ENCODE results near the gene CLCF1. TPM values are rescaled to one million over a fixed set of nuclear protein-coding genes. Genes with fewer than 3 reads are reported as not detected.
A peak's percentile ranks its signal among the peaks of the same experiment; 100 is the strongest.
"Not testable (repeated sequence)": the region's sequence is repeated elsewhere in the genome, so short reads cannot be mapped to it uniquely, and the experiment has no call there.

Gene CLCF1

DNA sequence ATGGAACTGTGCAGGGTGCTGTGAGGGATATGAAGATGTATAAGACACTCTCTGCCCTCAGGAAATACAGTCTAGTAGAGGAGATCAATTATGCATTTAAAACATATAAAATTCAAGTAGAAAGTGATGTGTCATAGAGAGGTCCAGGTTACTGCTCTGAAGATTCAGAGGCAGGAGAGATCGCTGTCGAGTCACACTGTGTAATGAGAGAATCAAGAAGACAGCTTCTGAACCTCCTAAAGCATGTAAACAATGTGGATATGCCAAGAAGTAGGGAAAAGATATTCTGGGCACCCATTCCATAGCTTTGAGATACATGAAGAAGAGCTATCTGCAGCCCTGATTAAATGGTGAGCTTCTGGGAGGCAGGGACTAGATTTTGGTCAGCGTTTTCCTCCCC is 53.4 kb downstream of the CLCF1 start:
- no peak overlapping the region for H3K4me2 ChIP-seq (ENCODE audit: low read length)

DNA sequence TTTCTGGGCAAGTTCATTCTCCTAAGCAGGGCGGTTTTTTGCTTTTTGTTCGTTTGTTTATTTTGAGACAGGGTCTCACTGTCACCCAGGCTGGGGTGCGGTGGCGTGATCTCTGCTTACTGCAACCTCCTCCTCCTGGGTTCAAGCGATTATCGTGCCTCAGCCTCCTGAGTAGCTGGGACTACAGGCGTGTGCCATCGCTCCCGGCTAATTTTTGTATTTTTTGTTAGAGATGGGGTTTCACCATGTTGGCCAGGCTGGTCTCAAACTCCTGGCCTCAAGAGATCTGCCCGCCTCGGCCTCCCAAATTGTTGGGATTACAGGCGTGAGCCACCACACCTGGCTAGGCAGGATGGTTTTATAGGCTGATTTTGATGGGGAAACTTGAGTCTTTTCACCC is 54.5 kb downstream of the CLCF1 start:
- H3K27me3 ChIP-seq (ENCODE audit: control insufficient read depth, insufficient read depth, low read length); H3K9ac ChIP-seq (ENCODE audit: low read depth, low read length); H3K4me3 ChIP-seq (ENCODE audit: low read length); H3K4me1 ChIP-seq (ENCODE audit: control insufficient read depth, insufficient read depth, low read length); H3K4me2 ChIP-seq (ENCODE audit: low read length); H3K36me3 ChIP-seq (ENCODE audit: insufficient read depth, low read length); H3K9me3 ChIP-seq (replicated peaks; ENCODE audit: low read length): not testable (repeated sequence)

More for the DNA sequence above, 53.4 kb downstream of the CLCF1 start:
- H3K36me3 ChIP-seq (ENCODE audit: insufficient read depth, low read length) = no peaks in the 10 kb centered on the region
- no peak overlapping the region for H3K4me3 ChIP-seq (ENCODE audit: low read length)
- H3K9me3 ChIP-seq (replicated peaks; ENCODE audit: low read length) = no peaks in the 10 kb centered on the region
- H3K4me1 ChIP-seq (ENCODE audit: control insufficient read depth, insufficient read depth, low read length) = peaks cover 5% of the 10 kb centered on the region
- no peak overlapping the region for H3K9ac ChIP-seq (ENCODE audit: low read depth, low read length)
- H3K27me3 ChIP-seq (ENCODE audit: control insufficient read depth, insufficient read depth, low read length) = no peaks in the 10 kb centered on the region

- Histone ChIP-seq H3K4me2 (ENCODE audit: low read length) (peak overlapping the region; percentile 95), H3K4me1 (ENCODE audit: control insufficient read depth, insufficient read depth, low read length) (peaks cover 5% of the 10 kb centered on the region), H3K36me3 (ENCODE audit: insufficient read depth, low read length) (no peaks in the 10 kb centered on the region), H3K4me3 (ENCODE audit: low read length) (peak overlapping the region; percentile 78), H3K27me3 (ENCODE audit: control insufficient read depth, insufficient read depth, low read length) (no peaks in the 10 kb centered on the region), H3K9ac (ENCODE audit: low read depth, low read length) (peak overlapping the region; percentile 77), H3K9me3 (replicated peaks; ENCODE audit: low read length) (no peaks in the 10 kb centered on the region)
These were observed 55.4 kb downstream of the CLCF1 start for GRCh38 chr11:67317888-67318555.

GRCh38 chr11:67317205-67317887 is 56.1 kb downstream of the CLCF1 start:
- Histone ChIP-seq H3K4me3 (ENCODE audit: low read length) (peak overlapping the region; percentile 78), H3K4me2 (ENCODE audit: low read length) (peak overlapping the region; percentile 95), H3K4me1 (ENCODE audit: control insufficient read depth, insufficient read depth, low read length) (peaks cover 5% of the 10 kb centered on the region), H3K27me3 (ENCODE audit: control insufficient read depth, insufficient read depth, low read length) (no peaks in the 10 kb centered on the region), H3K36me3 (ENCODE audit: insufficient read depth, low read length) (no peaks in the 10 kb centered on the region), H3K9ac (ENCODE audit: low read depth, low read length) (peak overlapping the region; percentile 77), H3K9me3 (replicated peaks; ENCODE audit: low read length) (no peaks in the 10 kb centered on the region)

DNA sequence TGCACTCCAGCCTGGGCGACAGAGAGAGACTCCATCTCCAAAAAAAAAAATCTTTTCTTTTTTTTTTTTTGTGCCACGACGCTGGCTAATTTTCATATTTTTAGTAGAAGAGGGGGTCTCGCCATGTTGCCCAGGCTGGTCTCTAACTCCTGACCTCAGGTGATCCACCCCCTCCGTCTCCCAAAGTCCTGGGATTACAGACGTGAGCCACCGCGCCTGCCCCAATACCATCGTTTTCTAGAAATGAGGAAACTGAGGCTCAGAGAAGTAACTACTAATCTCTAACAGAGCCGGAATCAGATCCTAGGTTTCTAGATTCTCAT is 56.6 kb downstream of the CLCF1 start:
- Histone ChIP-seq H3K9ac (ENCODE audit: low read depth, low read length) (peak overlapping the region; percentile 77), H3K4me1 (ENCODE audit: control insufficient read depth, insufficient read depth, low read length) (peaks cover 5% of the 10 kb centered on the region), H3K4me3 (ENCODE audit: low read length) (peak overlapping the region; percentile 78)

GRCh38 chr11:67315325-67315909 is 58.0 kb downstream of the CLCF1 start:
- H3K9ac ChIP-seq (ENCODE audit: low read depth, low read length) = no peak overlapping the region
- H3K9me3 ChIP-seq (replicated peaks; ENCODE audit: low read length) = no peaks in the 10 kb centered on the region
- H3K27me3 ChIP-seq (ENCODE audit: control insufficient read depth, insufficient read depth, low read length) = no peaks in the 10 kb centered on the region
- H3K4me1 ChIP-seq (ENCODE audit: control insufficient read depth, insufficient read depth, low read length) = peaks cover 5% of the 10 kb centered on the region
- no peak overlapping the region for H3K4me2 ChIP-seq (ENCODE audit: low read length)
- no peak overlapping the region for H3K4me3 ChIP-seq (ENCODE audit: low read length)
- peaks cover 5% of the 10 kb centered on the region for H3K36me3 ChIP-seq (ENCODE audit: insufficient read depth, low read length)

More for the DNA sequence above, 56.6 kb downstream of the CLCF1 start:
- Histone ChIP-seq H3K27me3 (ENCODE audit: control insufficient read depth, insufficient read depth, low read length) (no peaks in the 10 kb centered on the region), H3K4me2 (ENCODE audit: low read length) (peak overlapping the region; percentile 95), H3K9me3 (replicated peaks; ENCODE audit: low read length) (no peaks in the 10 kb centered on the region), H3K36me3 (ENCODE audit: insufficient read depth, low read length) (no peaks in the 10 kb centered on the region)

GRCh38 chr11:67314218-67314617 is 59.2 kb downstream of the CLCF1 start:
- Histone ChIP-seq H3K9me3 (replicated peaks; ENCODE audit: low read length) (no peaks in the 10 kb centered on the region), H3K9ac (ENCODE audit: low read depth, low read length) (no peak overlapping the region), H3K27me3 (ENCODE audit: control insufficient read depth, insufficient read depth, low read length) (no peaks in the 10 kb centered on the region), H3K4me3 (ENCODE audit: low read length) (no peak overlapping the region), H3K36me3 (ENCODE audit: insufficient read depth, low read length) (peaks cover 14% of the 10 kb centered on the region), H3K4me1 (ENCODE audit: control insufficient read depth, insufficient read depth, low read length) (peaks cover 5% of the 10 kb centered on the region), H3K4me2 (ENCODE audit: low read length) (no peak overlapping the region)

Small RNAs within 50 kb of the gene (small RNA-seq; reads per million reads assigned to genes)
- gene RN7SKP239 (not detected), gene RNU6-1238P (not detected)

Measured in skeletal muscle satellite cell (primary cell).